ENCODE data around the gene CD58.
"Not testable (repeated sequence)": the region's sequence is repeated elsewhere in the genome, so short reads cannot be mapped to it uniquely, and the experiment has no call there.

The CD58 gene

DNA sequence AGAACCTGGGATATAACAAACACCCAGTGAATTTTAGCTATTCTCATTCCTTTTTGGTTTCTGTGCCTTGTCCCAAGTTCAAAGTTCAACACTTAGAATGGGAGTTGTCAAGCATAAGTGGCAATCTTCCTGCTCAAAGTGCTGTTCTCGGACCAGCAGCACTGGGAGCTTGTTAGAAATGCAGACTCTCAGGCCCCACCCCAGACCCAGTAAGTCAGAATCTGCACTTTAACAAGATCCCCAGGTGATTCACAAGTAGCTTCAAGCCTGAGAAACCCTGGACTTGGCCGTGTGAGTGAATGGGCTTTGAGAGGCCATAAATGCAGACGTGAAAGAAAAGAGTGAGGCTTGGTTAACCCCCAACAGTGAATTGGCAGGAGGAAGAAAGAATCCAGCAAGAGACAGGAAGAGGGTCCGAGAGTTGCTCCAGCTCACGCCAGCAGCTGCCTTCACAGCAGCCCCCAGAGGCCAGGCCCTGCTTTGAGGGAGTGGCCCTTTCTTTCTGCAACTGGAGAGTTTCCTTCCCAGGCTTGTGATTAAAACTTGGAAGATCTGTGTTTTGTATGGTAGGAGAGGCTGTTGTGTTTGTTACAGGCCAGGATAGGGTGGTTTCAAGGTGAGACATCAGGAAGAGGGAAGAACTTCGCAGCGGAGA, 21.3 kb upstream of the CD58 start:
- DNase-seq: not testable (repeated sequence)

DNA sequence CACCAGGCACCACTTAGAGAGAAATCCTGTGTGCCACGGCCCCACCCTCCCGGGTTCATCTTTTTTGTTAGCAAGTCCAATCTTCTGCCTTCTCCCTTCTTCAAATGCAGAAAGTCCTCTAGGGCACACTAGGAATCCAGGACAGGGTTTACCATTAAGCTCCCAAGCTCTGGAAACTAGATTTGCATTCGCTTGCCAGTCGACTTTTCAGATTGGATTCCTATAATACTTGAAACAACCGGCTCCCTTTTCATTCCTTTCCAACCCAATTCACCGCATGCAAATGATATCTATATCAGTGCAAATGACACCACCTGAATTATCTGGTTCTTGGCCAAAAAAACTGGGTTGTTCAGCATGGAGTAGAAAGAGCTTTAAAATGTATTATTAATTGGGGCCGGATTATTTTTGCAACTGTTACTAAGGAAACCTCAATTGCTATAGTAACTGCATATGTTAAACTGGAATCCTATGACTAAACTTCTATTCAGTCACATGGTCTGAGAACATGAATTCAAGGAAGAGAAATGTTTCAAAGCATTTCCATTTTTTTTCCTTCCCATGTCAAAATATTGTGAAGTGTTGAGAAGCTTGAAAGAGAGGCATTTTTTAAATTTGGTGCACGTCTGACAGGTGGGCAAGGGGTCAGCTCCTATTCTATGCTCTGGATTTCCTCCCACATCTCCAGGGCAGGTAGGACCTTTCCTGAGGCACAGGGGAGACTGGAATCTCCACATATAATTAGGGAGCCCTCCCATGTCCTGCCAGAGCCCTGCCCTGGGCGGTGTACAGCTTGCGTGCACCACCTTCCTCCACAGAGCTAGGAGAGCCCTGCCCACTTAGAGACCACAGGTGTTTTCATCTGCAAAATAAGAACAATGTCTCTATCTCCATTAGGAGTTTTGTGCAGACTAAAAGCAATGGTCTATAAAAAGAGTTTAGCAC, 20.5 kb upstream of the CD58 start:
- not testable (repeated sequence) for DNase-seq

DNA sequence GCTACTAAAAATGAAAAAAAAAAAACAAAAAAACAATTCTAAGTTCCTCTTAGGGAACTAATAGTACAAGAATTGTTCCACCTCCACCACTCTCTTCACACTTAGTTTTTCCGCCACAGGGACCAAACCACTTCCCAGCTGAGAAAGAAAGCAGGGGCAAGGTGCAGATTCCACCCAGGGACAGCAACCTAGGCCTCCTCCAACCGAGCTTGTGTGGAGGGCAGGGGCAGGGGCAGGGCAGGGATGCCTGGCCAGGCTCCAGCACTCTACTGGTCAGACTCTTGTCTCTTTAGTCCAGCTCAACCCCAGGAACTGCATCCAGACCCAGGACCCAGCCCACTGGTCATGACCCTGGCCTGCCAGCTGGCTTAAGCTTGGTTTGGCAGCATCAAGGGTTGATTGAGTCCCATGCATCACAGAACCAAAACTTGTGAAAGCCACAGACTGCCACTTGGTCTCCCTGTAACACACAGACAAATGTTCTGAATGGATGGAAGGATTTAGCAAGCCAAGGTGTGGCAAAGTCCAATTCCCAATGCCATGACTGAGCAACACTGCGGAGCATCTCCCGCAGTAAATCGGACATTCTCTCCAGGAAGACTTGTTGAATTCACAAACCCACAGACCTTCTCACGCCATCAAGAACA, 19.7 kb upstream of the CD58 start:
- not testable (repeated sequence) for DNase-seq

GRCh38 chr1:116589101-116589735, 18.4 kb upstream of the CD58 start:
- not testable (repeated sequence) for DNase-seq

- no peak for DNase-seq
Measured at GRCh38 chr1:116587501-116588227, 16.8 kb upstream of the CD58 start.

- no peak for DNase-seq
Measured at GRCh38 chr1:116586741-116587143, 15.9 kb upstream of the CD58 start.

GRCh38 chr1:116585886-116586285, 15.1 kb upstream of the CD58 start:
- no peak for DNase-seq

DNA sequence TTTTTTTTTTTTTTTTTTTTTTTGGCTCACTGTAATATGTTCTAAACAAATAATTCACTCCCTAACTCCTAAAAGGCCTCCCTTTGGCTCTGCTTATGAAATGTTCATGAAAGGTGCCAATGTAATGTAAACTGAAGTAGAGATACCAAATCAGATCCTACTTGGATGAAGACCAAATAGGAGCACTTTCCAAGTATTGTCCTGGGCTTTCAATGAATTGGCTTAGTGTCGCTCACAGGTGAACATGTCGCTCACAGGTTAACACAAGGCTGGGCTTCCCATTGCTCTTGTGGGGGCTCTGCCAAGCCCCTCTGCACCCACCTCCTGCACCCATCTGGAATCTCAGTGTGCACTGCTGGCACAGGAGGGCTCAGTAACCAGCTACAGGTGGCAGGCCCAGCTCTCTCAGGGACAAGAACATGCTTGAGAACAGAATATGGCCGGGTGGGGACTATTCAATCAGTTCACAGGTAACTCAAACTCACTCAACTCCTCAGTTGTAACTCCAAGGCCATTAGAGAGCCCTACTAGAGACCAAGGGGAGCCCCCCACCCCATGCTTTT, 10.6 kb upstream of the CD58 start:
- no peak for DNase-seq

DNA sequence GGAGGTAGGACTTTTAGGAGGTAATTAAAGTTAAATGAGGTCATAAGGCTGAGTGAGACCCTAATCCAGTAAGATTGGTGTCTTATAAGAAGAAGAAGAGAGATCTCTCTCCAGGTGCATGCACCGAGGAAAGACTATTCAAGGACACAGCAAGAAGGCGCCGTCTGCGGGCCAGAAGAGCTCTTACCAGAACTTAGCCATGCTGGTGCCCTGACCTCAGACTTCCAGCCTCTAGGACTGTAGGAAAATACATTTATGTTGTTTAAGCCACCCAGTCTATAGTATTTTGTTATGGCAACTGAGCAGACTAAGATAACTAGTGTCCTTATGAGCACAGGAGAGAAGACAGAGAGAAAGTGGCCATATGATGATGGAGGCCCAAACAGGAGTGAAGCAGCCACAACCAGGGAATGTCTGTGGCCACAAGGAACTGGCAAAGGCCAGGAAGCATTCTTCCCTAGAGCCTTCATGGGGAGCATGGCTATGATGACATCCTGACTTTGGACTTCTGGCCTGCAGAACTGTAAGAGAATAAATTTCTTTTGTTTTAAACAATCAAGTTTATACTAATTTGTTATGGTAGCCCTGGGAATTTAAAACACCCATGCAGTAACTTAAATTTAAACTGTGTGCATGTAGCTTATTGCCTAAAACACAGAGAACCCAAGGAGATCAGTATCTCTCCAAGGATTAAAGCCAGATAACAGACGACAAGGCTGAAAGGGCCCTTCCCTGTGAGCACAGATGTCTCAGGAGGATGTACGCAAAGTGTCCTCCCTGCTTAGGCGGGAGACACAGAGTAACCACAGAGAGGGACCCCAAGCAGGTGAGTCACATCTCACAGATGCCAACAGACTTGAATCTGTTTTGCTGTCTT, 9.9 kb upstream of the CD58 start:
- peak; percentile 19 for DNase-seq

DNA sequence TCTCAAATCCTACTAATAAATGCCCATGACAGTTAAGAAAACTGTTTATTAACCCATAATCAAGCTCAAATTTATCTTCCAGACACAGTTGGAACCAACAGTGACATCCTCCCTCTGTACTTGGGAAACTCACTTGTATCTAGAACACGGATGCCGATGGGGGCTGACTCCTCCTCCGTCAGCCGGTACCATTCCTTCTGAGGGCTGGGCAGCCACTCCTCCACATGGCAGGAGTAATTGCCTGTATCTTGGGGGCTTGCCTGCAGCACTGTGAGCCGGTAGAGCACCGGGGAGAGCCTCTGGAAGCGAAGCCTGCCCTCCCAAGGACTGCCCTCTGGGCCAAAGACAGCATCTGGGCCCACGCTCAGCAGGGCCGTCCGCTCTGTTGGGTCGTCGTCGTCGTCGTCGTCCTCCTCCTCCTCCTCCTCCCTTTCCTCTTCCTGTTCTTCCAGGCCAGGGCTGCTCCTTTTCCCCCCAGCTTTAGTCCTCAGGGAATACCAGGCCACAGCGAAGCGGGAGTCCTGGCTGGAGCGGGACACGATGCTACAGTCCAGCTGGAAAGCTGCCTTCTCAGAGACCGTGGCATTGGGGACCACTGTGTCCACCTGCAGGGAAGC, 8.5 kb upstream of the CD58 start:
- DNase-seq: no peak

GRCh38 chr1:116578581-116578980, 7.8 kb upstream of the CD58 start:
- DNase-seq: no peak

DNA sequence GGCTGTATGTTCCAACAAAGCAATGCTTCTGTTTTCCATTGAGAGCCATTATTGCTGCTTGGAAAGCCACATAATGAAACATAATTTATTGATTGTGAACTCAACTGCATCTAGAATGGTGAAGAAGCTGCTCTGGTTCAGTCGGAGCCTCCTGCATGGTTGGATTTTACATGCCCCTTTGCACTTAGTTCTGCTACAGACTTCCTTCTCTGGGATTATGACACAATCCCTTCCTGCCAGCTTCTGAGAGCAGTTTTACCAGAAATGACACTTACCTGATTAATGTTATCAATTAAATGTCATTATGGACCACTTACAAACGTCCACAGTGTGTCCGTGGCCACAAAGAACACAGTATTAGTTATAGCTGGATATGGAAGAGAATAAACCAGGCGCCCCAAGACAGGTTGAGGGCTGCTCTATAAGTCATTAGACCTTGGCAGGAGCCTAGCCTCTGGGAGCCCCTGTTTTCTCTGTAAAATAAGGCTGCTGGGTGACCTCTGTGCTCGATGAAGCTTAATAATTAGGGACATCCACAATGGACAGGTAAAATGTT, 7.0 kb upstream of the CD58 start:
- DNase-seq: no peak

GRCh38 chr1:116574581-116575291, 3.9 kb upstream of the CD58 start:
- DNase-seq: peak; percentile 81

DNA sequence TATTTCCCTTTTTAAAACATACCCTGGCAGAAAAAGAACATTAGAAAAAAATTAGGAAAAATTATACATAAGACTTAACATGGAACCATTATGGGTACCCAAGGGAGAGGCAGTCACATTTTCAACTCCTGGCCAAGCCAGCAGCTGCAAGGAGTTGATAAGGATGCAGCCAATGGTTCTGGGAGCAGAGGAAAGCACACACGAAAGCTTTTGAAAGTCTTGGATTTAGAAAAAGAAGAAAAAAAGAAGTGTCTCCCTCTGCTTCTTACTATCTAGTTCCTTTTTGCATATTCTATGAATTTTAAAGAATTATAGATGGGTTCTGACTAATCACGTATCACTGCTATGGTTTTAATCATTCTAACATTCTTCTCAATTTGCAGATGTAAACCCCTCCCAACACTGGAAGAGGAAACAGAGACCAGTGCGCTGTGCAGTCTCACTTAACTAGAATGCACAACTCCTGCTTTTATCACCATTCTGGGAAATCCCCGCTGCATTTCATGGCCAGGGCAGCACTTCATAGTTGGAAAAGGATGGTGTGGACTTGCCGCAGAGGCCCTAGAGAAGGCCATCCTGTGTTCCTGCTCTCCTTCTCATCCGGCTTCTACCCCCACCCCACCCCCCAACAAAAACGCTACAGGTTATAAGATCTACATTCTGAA, 2.7 kb upstream of the CD58 start:
- no peak for DNase-seq

- no peak for DNase-seq
Measured at GRCh38 chr1:116572771-116573430, 2.1 kb upstream of the CD58 start.

- DNase-seq: no peak
Measured at GRCh38 chr1:116572099-116572498, 1.3 kb upstream of the CD58 start.

GRCh38 chr1:116571215-116571919, 541 bp upstream of the CD58 start:
- DNase-seq: peak; percentile 52
